Uterus (tissue), 2 donors: ENCODE data around the gene ZNF609.

Source experiments
- CTCF ChIP-seq, 4 experiments: fragments of 200-600 bp in 2 of 4; fragments of 450-650 bp in 2 of 4; sonication (generic) in 2 of 4; IDR thresholded peaks; one replicate each; pipeline ENCODE4 v1.5.1; 2016 to 2019; ENCODE audit warnings: antibody characterized with exemption in 4 of 4, mild to moderate bottlenecking in 2 of 4, moderate library complexity in 1 of 4
- POLR2A ChIP-seq, 2 donors: fragments of 450-650 bp; IDR thresholded peaks; one replicate each; pipeline ENCODE4 v1.6.1; 2016; ENCODE audit warnings: antibody characterized with exemption in 2 of 2, mild to moderate bottlenecking in 1 of 2, moderate library complexity in 1 of 2

- TF ChIP-seq CTCF (IDR thresholded peaks at IDR 0.05) (no peak), POLR2A (IDR thresholded peaks at IDR 0.05) (no peak)
Observed at GRCh38 chr15:64535460-64536243, 75.3 kb downstream of the ZNF609 start.
